ENCODE data around the gene HUS1B.

DNA sequence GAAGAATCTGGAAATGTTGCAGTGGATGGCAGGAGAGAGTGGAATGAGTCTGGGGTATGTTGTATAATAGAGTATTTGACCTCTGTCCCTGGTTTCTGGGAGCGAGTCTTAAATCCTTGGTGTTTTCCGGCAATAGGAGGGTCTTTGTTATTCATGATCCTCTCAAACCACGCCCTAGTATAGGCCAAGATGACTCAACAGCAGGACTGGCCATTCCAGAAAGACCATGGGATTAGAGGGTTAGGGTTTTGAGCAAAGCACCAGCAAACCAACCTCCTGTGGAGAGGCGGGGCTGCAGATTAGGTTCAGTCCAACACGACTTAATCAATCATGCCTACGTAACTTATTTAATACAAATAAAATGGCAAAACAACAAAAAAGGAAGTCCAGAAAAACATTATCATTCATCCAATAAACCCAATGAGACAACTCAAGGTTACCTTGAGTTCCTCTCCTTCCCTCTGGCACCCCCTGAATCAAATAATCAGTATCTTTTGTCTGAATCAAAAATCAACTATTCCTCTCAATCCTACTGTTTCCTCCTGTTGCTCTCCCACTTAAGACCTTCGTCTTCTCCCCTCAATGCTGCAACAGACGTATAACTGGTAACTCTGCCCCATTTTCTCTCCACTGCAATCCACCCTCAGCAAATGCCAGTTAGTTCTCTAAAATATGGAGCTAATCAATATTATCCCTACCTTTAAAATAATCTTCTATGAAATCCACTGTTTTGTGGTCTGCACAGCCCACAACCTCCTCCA is 15.5 kb downstream of the HUS1B start:
- TF ChIP-seq, protein P1, sequence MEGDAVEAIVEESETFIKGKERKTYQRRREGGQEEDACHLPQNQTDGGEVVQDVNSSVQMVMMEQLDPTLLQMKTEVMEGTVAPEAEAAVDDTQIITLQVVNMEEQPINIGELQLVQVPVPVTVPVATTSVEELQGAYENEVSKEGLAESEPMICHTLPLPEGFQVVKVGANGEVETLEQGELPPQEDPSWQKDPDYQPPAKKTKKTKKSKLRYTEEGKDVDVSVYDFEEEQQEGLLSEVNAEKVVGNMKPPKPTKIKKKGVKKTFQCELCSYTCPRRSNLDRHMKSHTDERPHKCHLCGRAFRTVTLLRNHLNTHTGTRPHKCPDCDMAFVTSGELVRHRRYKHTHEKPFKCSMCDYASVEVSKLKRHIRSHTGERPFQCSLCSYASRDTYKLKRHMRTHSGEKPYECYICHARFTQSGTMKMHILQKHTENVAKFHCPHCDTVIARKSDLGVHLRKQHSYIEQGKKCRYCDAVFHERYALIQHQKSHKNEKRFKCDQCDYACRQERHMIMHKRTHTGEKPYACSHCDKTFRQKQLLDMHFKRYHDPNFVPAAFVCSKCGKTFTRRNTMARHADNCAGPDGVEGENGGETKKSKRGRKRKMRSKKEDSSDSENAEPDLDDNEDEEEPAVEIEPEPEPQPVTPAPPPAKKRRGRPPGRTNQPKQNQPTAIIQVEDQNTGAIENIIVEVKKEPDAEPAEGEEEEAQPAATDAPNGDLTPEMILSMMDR (IDR thresholded peaks at IDR 0.05; ENCODE audit: low read depth, low read length, poor library complexity, severe bottlenecking) = no peak
- no peak for TF ChIP-seq EZH2phosphoT487 (IDR thresholded peaks at IDR 0.05; ENCODE audit: borderline replicate concordance, low read length)
